GM19351 (cell line): ENCODE results near the gene ASB2.

Source experiments
- ATAC-seq: cut with Tn5 transposase; IDR thresholded peaks from one replicate; pipeline ENCODE4 v1.9.1; 2021; ENCODE audit warnings: mild to moderate bottlenecking, moderate library complexity; ENCODE audit not compliant: unreplicated experiment

ASB2 gene

GRCh38 chr14:93980456-93981201 lies 4.3 kb upstream of the ASB2 start:
- no peak for ATAC-seq

- no peak for ATAC-seq
Measured at GRCh38 chr14:93978735-93979134, 2.4 kb upstream of the ASB2 start.

GRCh38 chr14:93977790-93978581 lies 1.6 kb upstream of the ASB2 start:
- peak; percentile 31 for ATAC-seq

- no peak for ATAC-seq
Measured at GRCh38 chr14:93977171-93977570, 801 bp upstream of the ASB2 start.

GRCh38 chr14:93975791-93976476 lies 436 bp downstream of the ASB2 start:
- ATAC-seq, result peak; percentile 75

GRCh38 chr14:93974833-93975232 lies 1.5 kb downstream of the ASB2 start:
- ATAC-seq, result no peak

GRCh38 chr14:93974299-93974698 lies 2.1 kb downstream of the ASB2 start:
- ATAC-seq, result no peak

- ATAC-seq, result no peak
Measured at GRCh38 chr14:93973607-93974006, 2.8 kb downstream of the ASB2 start.

GRCh38 chr14:93972618-93973205 lies 3.7 kb downstream of the ASB2 start:
- ATAC-seq, result no peak

GRCh38 chr14:93971635-93972027 lies 4.7 kb downstream of the ASB2 start:
- no peak for ATAC-seq

- ATAC-seq, result peak; percentile 37
Measured at GRCh38 chr14:93970965-93971634, 5.3 kb downstream of the ASB2 start.

- ATAC-seq, result no peak
Measured at GRCh38 chr14:93970585-93970964, 5.8 kb downstream of the ASB2 start.

GRCh38 chr14:93969082-93969828 lies 7.1 kb downstream of the ASB2 start:
- no peak for ATAC-seq

GRCh38 chr14:93967637-93968250 lies 8.6 kb downstream of the ASB2 start:
- ATAC-seq, result peak; percentile 53

GRCh38 chr14:93965946-93966474 lies 10.4 kb downstream of the ASB2 start:
- ATAC-seq, result no peak

GRCh38 chr14:93965287-93965821 lies 11.0 kb downstream of the ASB2 start:
- ATAC-seq, result no peak

- no peak for ATAC-seq
Measured at GRCh38 chr14:93964820-93965286, 11.5 kb downstream of the ASB2 start.

- no peak for ATAC-seq
Measured at GRCh38 chr14:93964281-93964680, 12.1 kb downstream of the ASB2 start.

GRCh38 chr14:93963692-93964091 lies 12.7 kb downstream of the ASB2 start:
- no peak for ATAC-seq
